ENCODE measurements around the gene TMEM185B. TPM values are rescaled to one million over a fixed set of nuclear protein-coding genes. Genes with fewer than 3 reads are reported as not detected.

Gene TMEM185B
- total and polyA plus RNA-seq, 8 donors, result 18.7 to 29.1 (median 24.8) TPM

GRCh38 chr2:120269076-120269744 lies 46.0 kb upstream of the TMEM185B start:
- no peak for ATAC-seq
- no peak overlapping the region for H3K4me3 ChIP-seq
- peaks cover 0 to 86% of the 10 kb centered on the region in 2 donors for H3K4me1 ChIP-seq
- H3K9me3 ChIP-seq, result no peaks in the 10 kb centered on the region
- H3K36me3 ChIP-seq, result no peaks in the 10 kb centered on the region
- peak overlapping the region in 1 of 2 donors; percentile 24 for H3K27ac ChIP-seq
- DNase-seq, result no peak
- no peak for TF ChIP-seq CTCF (IDR thresholded peaks at IDR 0.05)
- no peaks in the 10 kb centered on the region for H3K27me3 ChIP-seq
- intact Hi-C loops (cut with DNase I), result no loop called here

GRCh38 chr2:120267348-120267747 lies 44.1 kb upstream of the TMEM185B start:
- Histone ChIP-seq H3K36me3 (no peaks in the 10 kb centered on the region), H3K27ac (no peak overlapping the region), H3K27me3 (no peaks in the 10 kb centered on the region), H3K9me3 (no peaks in the 10 kb centered on the region), H3K4me3 (no peak overlapping the region), H3K4me1 (peaks cover 0 to 90% of the 10 kb centered on the region in 2 donors)
- ATAC-seq (no peak), DNase-seq (no peak)
- no peak for TF ChIP-seq CTCF (IDR thresholded peaks at IDR 0.05)
- intact Hi-C loops (cut with DNase I), result no loop called here

- Histone ChIP-seq H3K9me3 (peaks cover 0 to 3% of the 10 kb centered on the region in 2 donors), H3K4me1 (peaks cover 0 to 88% of the 10 kb centered on the region in 2 donors), H3K4me3 (no peak overlapping the region), H3K27me3 (no peaks in the 10 kb centered on the region), H3K36me3 (no peaks in the 10 kb centered on the region), H3K27ac (peak overlapping the region in 1 of 2 donors; percentile 72)
- ATAC-seq (peak; percentile 37), DNase-seq (no peak)
- no peak for TF ChIP-seq CTCF (IDR thresholded peaks at IDR 0.05)
- intact Hi-C loops (cut with DNase I), result no loop called here
Observed at GRCh38 chr2:120265006-120265405, 41.8 kb upstream of the TMEM185B start.

- DNase-seq (no peak), ATAC-seq (peak; percentile 78)
- no peaks in the 10 kb centered on the region for H3K27me3 ChIP-seq
- peaks cover 0 to 77% of the 10 kb centered on the region in 2 donors for H3K4me1 ChIP-seq
- H3K4me3 ChIP-seq, result no peak overlapping the region
- peak overlapping the region in 1 of 2 donors; percentile 72 for H3K27ac ChIP-seq
- intact Hi-C loops (cut with DNase I), result no loop called here
- H3K36me3 ChIP-seq, result no peaks in the 10 kb centered on the region
- peaks cover 0 to 3% of the 10 kb centered on the region in 2 donors for H3K9me3 ChIP-seq
- TF ChIP-seq CTCF (IDR thresholded peaks at IDR 0.05), result no peak
Observed at GRCh38 chr2:120262761-120263428, 39.7 kb upstream of the TMEM185B start.

- no peaks in the 10 kb centered on the region for H3K27me3 ChIP-seq
- DNase-seq (no peak), ATAC-seq (no peak)
- peaks cover 6 to 84% of the 10 kb centered on the region in 2 donors for H3K4me1 ChIP-seq
- intact Hi-C loops (cut with DNase I), result no loop called here
- H3K27ac ChIP-seq, result peak overlapping the region in 1 of 2 donors; percentile 72
- H3K9me3 ChIP-seq, result peaks cover 0 to 3% of the 10 kb centered on the region in 2 donors
- no peak overlapping the region for H3K4me3 ChIP-seq
- H3K36me3 ChIP-seq, result no peaks in the 10 kb centered on the region
- no peak for TF ChIP-seq CTCF (IDR thresholded peaks at IDR 0.05)
Observed at GRCh38 chr2:120262150-120262549, 39.0 kb upstream of the TMEM185B start.
